Cortex of kidney (tissue), 1 donor: ENCODE results near the gene GPD1L.
"Not testable (repeated sequence)": the region's sequence is repeated elsewhere in the genome, so short reads cannot be mapped to it uniquely, and the experiment has no call there.

Source experiments
- DNase-seq: peaks from one replicate; lab custom pipeline; 2025; lab: John Stamatoyannopoulos, UW

GPD1L gene

GRCh38 chr3:32181365-32181764, 74.9 kb downstream of the GPD1L start:
- no peak for DNase-seq

- no peak for DNase-seq
Observed at GRCh38 chr3:32181796-32182195, 75.4 kb downstream of the GPD1L start.

- DNase-seq, result no peak
Observed at GRCh38 chr3:32184187-32184730, 77.8 kb downstream of the GPD1L start.

GRCh38 chr3:32186097-32186496, 79.7 kb downstream of the GPD1L start:
- DNase-seq, result no peak

- no peak for DNase-seq
Observed at GRCh38 chr3:32186876-32187275, 80.5 kb downstream of the GPD1L start.

GRCh38 chr3:32189693-32190092, 83.3 kb downstream of the GPD1L start:
- DNase-seq, result no peak

GRCh38 chr3:32190556-32190955, 84.1 kb downstream of the GPD1L start:
- DNase-seq, result not testable (repeated sequence)

- no peak for DNase-seq
Observed at GRCh38 chr3:32193101-32193500, 86.7 kb downstream of the GPD1L start.

GRCh38 chr3:32194653-32195052, 88.2 kb downstream of the GPD1L start:
- no peak for DNase-seq

- no peak for DNase-seq
Observed at GRCh38 chr3:32195995-32196540, 89.6 kb downstream of the GPD1L start.

GRCh38 chr3:32197991-32198390, 91.6 kb downstream of the GPD1L start:
- DNase-seq, result no peak

GRCh38 chr3:32198714-32199113, 92.3 kb downstream of the GPD1L start:
- no peak for DNase-seq

GRCh38 chr3:32200490-32200889, 94.1 kb downstream of the GPD1L start:
- DNase-seq, result no peak

GRCh38 chr3:32200992-32201758, 94.8 kb downstream of the GPD1L start:
- no peak for DNase-seq

- DNase-seq, result no peak
Observed at GRCh38 chr3:32202496-32202895, 96.1 kb downstream of the GPD1L start.

GRCh38 chr3:32203854-32204253, 97.4 kb downstream of the GPD1L start:
- no peak for DNase-seq

GRCh38 chr3:32208447-32208846, 102.0 kb downstream of the GPD1L start:
- DNase-seq, result no peak

- DNase-seq, result no peak
Observed at GRCh38 chr3:32215185-32215584, 108.8 kb downstream of the GPD1L start.

GRCh38 chr3:32216172-32216783, 109.9 kb downstream of the GPD1L start:
- DNase-seq, result no peak

- no peak for DNase-seq
Observed at GRCh38 chr3:32217339-32217738, 110.9 kb downstream of the GPD1L start.
